Measurements from ENCODE around the gene HMGN4.

GRCh38 chr6:26532699-26533531, 5.3 kb upstream of the HMGN4 start:
- TF ChIP-seq CTCF (IDR thresholded peaks at IDR 0.05; ENCODE audit: low read length) (no peak), EZH2phosphoT487 (IDR thresholded peaks at IDR 0.05; ENCODE audit: low read length) (no peak)
